ENCODE data around the gene ACSL4.
"Not testable (repeated sequence)": the region's sequence is repeated elsewhere in the genome, so short reads cannot be mapped to it uniquely, and the experiment has no call there.

The ACSL4 gene

GRCh38 chrX:109747681-109748080 lies 14.6 kb upstream of the ACSL4 start:
- H3K4me3 ChIP-seq (ENCODE audit: low read length) = no peak overlapping the region
- no peak for DNase-seq (ENCODE audit: low read depth)
- TF ChIP-seq CTCF (conservative IDR thresholded peaks at IDR 0.05; ENCODE audit: low read length) = no peak

GRCh38 chrX:109742722-109743121 lies 9.7 kb upstream of the ACSL4 start:
- no peak for TF ChIP-seq CTCF (conservative IDR thresholded peaks at IDR 0.05; ENCODE audit: low read length)
- no peak for DNase-seq (ENCODE audit: low read depth)
- no peak overlapping the region for H3K4me3 ChIP-seq (ENCODE audit: low read length)

- not testable (repeated sequence) for H3K4me3 ChIP-seq (ENCODE audit: low read length); DNase-seq (ENCODE audit: low read depth)
These were observed 7.8 kb upstream of the ACSL4 start for GRCh38 chrX:109740896-109741295.

- DNase-seq (ENCODE audit: low read depth) = no peak
- TF ChIP-seq CTCF (conservative IDR thresholded peaks at IDR 0.05; ENCODE audit: low read length) = no peak
These were observed 7.4 kb upstream of the ACSL4 start for GRCh38 chrX:109740433-109740809.

GRCh38 chrX:109739625-109740432 lies 6.8 kb upstream of the ACSL4 start:
- no peak overlapping the region for H3K4me3 ChIP-seq (ENCODE audit: low read length)
- DNase-seq (ENCODE audit: low read depth) = peak; percentile 16
- TF ChIP-seq CTCF (conservative IDR thresholded peaks at IDR 0.05; ENCODE audit: low read length) = no peak

More at GRCh38 chrX:109740433-109740809, 7.4 kb upstream of the ACSL4 start:
- no peak overlapping the region for H3K4me3 ChIP-seq (ENCODE audit: low read length)

GRCh38 chrX:109735202-109735744 lies 2.2 kb upstream of the ACSL4 start:
- no peak overlapping the region for H3K4me3 ChIP-seq (ENCODE audit: low read length)
- DNase-seq (ENCODE audit: low read depth) = no peak
- no peak for TF ChIP-seq CTCF (conservative IDR thresholded peaks at IDR 0.05; ENCODE audit: low read length)

- H3K4me3 ChIP-seq (ENCODE audit: low read length) = peak overlapping the region; percentile 75
- TF ChIP-seq CTCF (conservative IDR thresholded peaks at IDR 0.05; ENCODE audit: low read length) = no peak
- no peak for DNase-seq (ENCODE audit: low read depth)
These were observed 591 bp upstream of the ACSL4 start for GRCh38 chrX:109733613-109734083.

All from AG10803 (cell line).